DMS53 (cell line): Measurements from ENCODE around the gene TAF15.

Experiments used
- DNase-seq: peaks from one replicate; lab custom pipeline; 2025; lab: John Stamatoyannopoulos, UW

Gene TAF15

GRCh38 chr17:35821308-35821707, 12.0 kb downstream of the TAF15 start:
- DNase-seq: no peak

- no peak for DNase-seq
These were observed 15.9 kb downstream of the TAF15 start for GRCh38 chr17:35825206-35825605.

- no peak for DNase-seq
These were observed 31.8 kb downstream of the TAF15 start for GRCh38 chr17:35841101-35841500.

- no peak for DNase-seq
These were observed 32.2 kb downstream of the TAF15 start for GRCh38 chr17:35841505-35841904.

GRCh38 chr17:35842239-35842638, 33.0 kb downstream of the TAF15 start:
- DNase-seq: no peak

GRCh38 chr17:35843698-35844097, 34.4 kb downstream of the TAF15 start:
- DNase-seq: no peak

- no peak for DNase-seq
These were observed 35.3 kb downstream of the TAF15 start for GRCh38 chr17:35844547-35844946.

- DNase-seq: no peak
These were observed 36.9 kb downstream of the TAF15 start for GRCh38 chr17:35846055-35846809.

- no peak for DNase-seq
These were observed 37.7 kb downstream of the TAF15 start for GRCh38 chr17:35847006-35847405.

- no peak for DNase-seq
These were observed 38.5 kb downstream of the TAF15 start for GRCh38 chr17:35847633-35848373.

GRCh38 chr17:35849469-35850348, 40.4 kb downstream of the TAF15 start:
- DNase-seq: peak; percentile 72

- DNase-seq: no peak
These were observed 46.7 kb downstream of the TAF15 start for GRCh38 chr17:35855965-35856364.

GRCh38 chr17:35856603-35857002, 47.3 kb downstream of the TAF15 start:
- DNase-seq: no peak

GRCh38 chr17:35864853-35865252, 55.6 kb downstream of the TAF15 start:
- no peak for DNase-seq

GRCh38 chr17:35865412-35866340, 56.4 kb downstream of the TAF15 start:
- no peak for DNase-seq

- no peak for DNase-seq
These were observed 57.2 kb downstream of the TAF15 start for GRCh38 chr17:35866341-35866950.

- DNase-seq: no peak
These were observed 58.3 kb downstream of the TAF15 start for GRCh38 chr17:35867574-35867973.

- DNase-seq: no peak
These were observed 59.5 kb downstream of the TAF15 start, which contains the start of gene HEATR9 for GRCh38 chr17:35868737-35869136. TSS of gene HEATR9 (minus strand) at chr17:35868891. CDS start at chr17:35868742, 149 bp downstream.

GRCh38 chr17:35870906-35871819, 61.9 kb downstream of the TAF15 start:
- no peak for DNase-seq
